HG03575 (cell line): ENCODE data around the gene ENTHD1.

ENCODE experiments used
- ATAC-seq: cut with Tn5 transposase; IDR thresholded peaks from one replicate; pipeline ENCODE4 v1.9.1; 2021; ENCODE audit not compliant: unreplicated experiment, insufficient number of reproducible peaks, low FRiP score; ENCODE audit errors: extremely low read depth

Gene ENTHD1

GRCh38 chr22:39723899-39724351 is 169.6 kb downstream of the ENTHD1 start:
- no peak for ATAC-seq

- ATAC-seq = no peak
These were observed 170.1 kb downstream of the ENTHD1 start for GRCh38 chr22:39723463-39723862.

GRCh38 chr22:39722501-39722900 is 171.1 kb downstream of the ENTHD1 start:
- ATAC-seq = no peak

- no peak for ATAC-seq
These were observed 171.6 kb downstream of the ENTHD1 start for GRCh38 chr22:39722032-39722325.

- ATAC-seq = no peak
These were observed 172.1 kb downstream of the ENTHD1 start for GRCh38 chr22:39721206-39722031.

GRCh38 chr22:39719559-39720450 is 173.8 kb downstream of the ENTHD1 start:
- ATAC-seq = no peak

- ATAC-seq = no peak
These were observed 174.6 kb downstream of the ENTHD1 start for GRCh38 chr22:39718921-39719475.

- no peak for ATAC-seq
These were observed 175.4 kb downstream of the ENTHD1 start for GRCh38 chr22:39718206-39718605.

GRCh38 chr22:39717099-39717498 is 176.5 kb downstream of the ENTHD1 start:
- no peak for ATAC-seq

- ATAC-seq = no peak
These were observed 177.0 kb downstream of the ENTHD1 start for GRCh38 chr22:39716534-39716933.

GRCh38 chr22:39715778-39716495 is 177.6 kb downstream of the ENTHD1 start:
- ATAC-seq = no peak

GRCh38 chr22:39714321-39714720 is 179.2 kb downstream of the ENTHD1 start:
- no peak for ATAC-seq

- ATAC-seq = no peak
These were observed 179.7 kb downstream of the ENTHD1 start for GRCh38 chr22:39713799-39714290.

- ATAC-seq = no peak
These were observed 180.6 kb downstream of the ENTHD1 start for GRCh38 chr22:39712751-39713525.

- no peak for ATAC-seq
These were observed 181.5 kb downstream of the ENTHD1 start for GRCh38 chr22:39712081-39712480.

GRCh38 chr22:39710380-39711150 is 183.0 kb downstream of the ENTHD1 start:
- ATAC-seq = no peak

GRCh38 chr22:39707816-39708215 is 185.7 kb downstream of the ENTHD1 start:
- ATAC-seq = no peak

GRCh38 chr22:39707351-39707750 is 186.2 kb downstream of the ENTHD1 start:
- no peak for ATAC-seq
